GM12864 (cell line): Measurements from ENCODE around the gene SARNP.
A peak's percentile ranks its signal among the peaks of the same experiment; 100 is the strongest.

Experiments used
- DNase-seq: peaks from one replicate; pipeline ENCODE4 v3.0.0-alpha.2; 2011; ENCODE audit warnings: low read depth
- H3K4me3 ChIP-seq: 2 replicates; pipeline ENCODE4 v1.5.1; 2011; ENCODE audit warnings: mild to moderate bottlenecking, low read depth, low read length, control low read depth
- CTCF ChIP-seq: IDR thresholded peaks from 2 replicates; pipeline ENCODE4 v1.5.1; 2011; ENCODE audit warnings: low read depth, mild to moderate bottlenecking, moderate library complexity, low read length, control low read depth, inconsistent platforms; ENCODE audit errors: missing control alignments

Gene SARNP

DNA sequence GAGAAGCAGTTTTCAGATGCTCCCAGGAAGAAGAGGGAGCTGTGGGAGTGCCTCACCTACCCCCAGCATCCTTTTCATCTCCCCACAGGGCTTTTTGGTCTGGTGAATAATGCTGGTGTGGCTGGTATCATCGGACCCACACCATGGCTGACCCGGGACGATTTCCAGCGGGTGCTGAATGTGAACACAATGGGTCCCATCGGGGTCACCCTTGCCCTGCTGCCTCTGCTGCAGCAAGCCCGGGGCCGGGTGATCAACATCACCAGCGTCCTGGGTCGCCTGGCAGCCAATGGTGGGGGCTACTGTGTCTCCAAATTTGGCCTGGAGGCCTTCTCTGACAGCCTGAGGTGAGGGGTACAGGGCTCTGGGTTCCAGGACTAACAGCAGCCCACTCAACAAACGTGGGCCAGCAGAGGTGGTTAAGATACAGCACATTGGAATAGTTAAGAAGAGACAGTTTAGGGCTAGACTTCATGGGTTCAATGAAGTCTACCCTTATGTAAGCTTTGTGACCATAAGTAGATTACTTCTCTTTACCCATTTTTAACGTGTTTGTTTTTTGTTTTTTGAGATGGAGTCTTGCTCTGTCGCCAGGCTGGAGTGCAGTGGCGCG, 95.8 kb downstream of the SARNP start:
- DNase-seq: no peak
- no peak overlapping the region for H3K4me3 ChIP-seq
- TF ChIP-seq CTCF: no peak

GRCh38 chr12:55720894-55721444, 96.6 kb downstream of the SARNP start:
- no peak overlapping the region for H3K4me3 ChIP-seq
- no peak for DNase-seq
- TF ChIP-seq CTCF: peak; percentile 48

- no peak for TF ChIP-seq CTCF
- DNase-seq: no peak
- H3K4me3 ChIP-seq: no peak within 1 kb of the TSS
Observed at GRCh38 chr12:55720071-55720564, 97.4 kb downstream of the SARNP start, which contains the start of gene RDH5. TSS of gene RDH5 (plus strand) at chr12:55720393. CDS start at chr12:55721185, 792 bp downstream.

GRCh38 chr12:55719371-55719770, 98.2 kb downstream of the SARNP start:
- no peak overlapping the region for H3K4me3 ChIP-seq
- no peak for DNase-seq
- TF ChIP-seq CTCF: no peak

- no peak overlapping the region for H3K4me3 ChIP-seq
- no peak for DNase-seq
- no peak for TF ChIP-seq CTCF
Observed at GRCh38 chr12:55718624-55719275, 98.8 kb downstream of the SARNP start.

DNA sequence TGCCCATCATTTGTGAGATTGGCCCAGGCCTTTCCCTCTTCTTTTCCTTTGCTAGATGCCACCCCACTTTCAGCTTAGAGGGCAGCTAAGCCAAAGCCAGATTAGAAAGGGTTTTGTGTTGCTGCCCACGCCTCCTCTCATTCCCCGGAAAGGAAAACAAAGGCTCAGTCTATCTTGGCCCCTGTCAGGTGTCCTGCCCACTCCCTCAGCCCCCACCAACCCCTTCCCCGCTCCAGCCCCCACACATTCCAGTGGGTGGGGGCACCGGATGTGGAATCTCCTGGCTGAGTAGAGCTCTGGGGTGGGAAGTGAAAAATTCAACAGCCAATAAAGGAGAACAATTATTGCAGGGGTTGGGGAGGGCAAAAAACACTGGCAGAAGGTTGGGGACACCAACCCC, 99.5 kb downstream of the SARNP start:
- TF ChIP-seq CTCF: no peak
- DNase-seq: no peak
- H3K4me3 ChIP-seq: no peak overlapping the region
